Kidney (tissue), 14 donors: ENCODE measurements around the gene SMIM35. TPM values are rescaled to one million over a fixed set of nuclear protein-coding genes. Genes with fewer than 3 reads are reported as not detected.

Experiments used
- DNase-seq, 5 donors: peaks; one replicate each; pipeline ENCODE4 v3.0.0-alpha.2; 2013 to 2020
- FAIRE-seq: peaks from 2 replicates; lab custom pipeline; 2012; peaks lifted over from hg19 to GRCh38; lab: Jason Lieb, UNC
- H3K27ac ChIP-seq, 2 donors: one replicate each; pipeline ENCODE4 v1.7.0; 2013; ENCODE audit warnings: low read depth in 2 of 2, low read length in 2 of 2, inconsistent platforms in 1 of 2
- H3K27me3 ChIP-seq: one replicate; pipeline ENCODE4 v1.7.1; 2013; ENCODE audit warnings: low read length, inconsistent platforms; ENCODE audit not compliant: control insufficient read depth, insufficient read depth
- H3K36me3 ChIP-seq, 3 donors: one replicate each; pipeline versions ENCODE4 v1.7.0 to v1.7.1; 2013; ENCODE audit warnings: low read length in 3 of 3, control low read depth in 1 of 3, inconsistent platforms in 1 of 3; ENCODE audit not compliant: insufficient read depth in 3 of 3, control insufficient read depth in 2 of 3
- H3K4me1 ChIP-seq, 3 donors: one replicate each; pipeline versions ENCODE4 v1.7.0 to v1.7.1; 2013; ENCODE audit warnings: low read length in 3 of 3, inconsistent platforms in 1 of 3, low read depth in 1 of 3; ENCODE audit not compliant: control insufficient read depth in 2 of 3, insufficient read depth in 2 of 3
- H3K4me3 ChIP-seq, 3 donors: one replicate each; pipeline versions ENCODE4 v1.7.0 to v1.8.1; 2013; ENCODE audit warnings: low read length in 3 of 3, control low read depth in 1 of 3, inconsistent platforms in 1 of 3
- H3K9ac ChIP-seq, 3 donors: one replicate each; pipeline versions ENCODE4 v1.7.0 to v1.7.1; 2013; ENCODE audit warnings: low read length in 3 of 3, control low read depth in 1 of 3, inconsistent platforms in 1 of 3
- H3K9me3 ChIP-seq, 3 donors: one replicate each; pipeline versions ENCODE4 v1.7.0 to v1.7.1; 2013; ENCODE audit warnings: low read length in 3 of 3, control low read depth in 1 of 3, inconsistent platforms in 1 of 3; ENCODE audit not compliant: control insufficient read depth in 2 of 3, insufficient read depth in 1 of 3
- intact Hi-C: fragments of 100-400 bp; cut with DNase I; formaldehyde crosslinking; loops from one replicate; pipeline ENCODE4 v1.11.1; 2022
- polyA plus RNA-seq: library from polyadenylated mRNA; stranded (reverse); fragments of 350-450 nt; fragmentation: Illumina TruSeq; extraction: RNeasy Lipid Tissue Mini Kit (QIAGEN cat#74804); gene quantifications from one replicate; pipeline ENCODE4 v1.2.3, GENCODE V29; 2014; ENCODE audit warnings: low read depth, low replicate concordance; ENCODE audit not compliant: insufficient read depth
- total RNA-seq: library from RNA; stranded (reverse); fragmentation: NEBNext Ultra II Directional; extraction: Animal tissue kit (Norgen Biotek cat#: 25700); gene quantifications from one replicate; pipeline ENCODE4 v1.2.1, GENCODE V29; 2021
- TF ChIP-seq, protein P1 (sequence below): IDR thresholded peaks from 3 replicates; pipeline ENCODE4 v1.5.1; 2012; ENCODE audit warnings: mild to moderate bottlenecking, moderate library complexity, borderline replicate concordance; ENCODE audit not compliant: insufficient read depth; ENCODE audit errors: extremely low read depth
- donor health status: control.
- donor health status: control.
- donor health status: control.
- donor health status: control.
- donor health status: control.
- donor health status: DM: yes; HTN: yes; CAD: no.
- donor health status: Normal renal cell carcinoma (clear cell type).

Gene SMIM35
- total and polyA plus RNA-seq, 2 donors from 2014 or later: 0.80 TPM; not detected in 1

DNA sequence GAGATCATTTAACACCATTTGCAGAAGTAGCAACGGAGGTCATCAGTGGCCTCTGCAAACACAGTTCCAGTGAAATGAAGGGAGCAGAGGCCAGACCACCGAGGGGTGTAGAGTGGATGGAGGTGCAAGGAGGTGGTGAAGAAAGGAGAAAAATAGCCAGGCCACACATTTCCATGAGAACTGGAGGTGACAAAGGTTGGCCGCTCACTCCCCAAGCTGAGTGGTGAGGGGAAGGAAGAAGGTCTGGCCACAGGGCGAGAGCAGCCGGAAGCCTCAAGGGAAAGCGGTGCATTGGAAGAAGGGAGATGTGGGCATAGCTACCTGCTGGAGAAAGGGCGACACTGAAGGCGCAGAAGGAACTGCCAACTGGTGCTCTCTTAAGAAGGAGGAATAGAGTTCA lies 30.0 kb downstream of the SMIM35 start:
- intact Hi-C loops: loop anchor here (10.0 kb wide), 1 partner anchor 212 kb away; no protein-coding TSS in a partner anchor
- no peak overlapping the region for H3K27ac ChIP-seq
- FAIRE-seq: no peak

DNA sequence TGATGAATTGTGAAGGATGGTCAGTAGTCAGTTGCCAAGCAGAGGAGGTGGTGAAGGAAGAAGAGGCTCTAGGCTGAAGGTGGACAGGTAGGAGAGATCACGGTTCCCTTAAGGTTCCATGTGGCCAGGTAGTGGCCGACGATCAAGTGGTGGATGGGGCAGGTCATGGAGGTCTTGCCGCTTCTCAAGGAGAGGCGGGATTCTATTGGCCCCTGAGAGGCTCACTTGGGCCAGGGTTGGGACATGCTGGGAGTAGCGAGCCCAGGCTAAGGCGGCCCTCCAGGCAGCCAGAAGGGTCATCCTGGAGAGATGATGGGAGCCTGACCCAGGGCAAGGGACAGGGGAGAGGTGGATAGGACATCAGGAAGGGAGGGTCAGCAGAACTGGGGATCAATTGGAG lies 30.8 kb downstream of the SMIM35 start:
- Histone ChIP-seq H3K4me1 (peaks cover 0 to 2% (median 0%) of the 10 kb centered on the region in 3 donors), H3K9ac (no peak overlapping the region), H3K27me3 (no peaks in the 10 kb centered on the region), H3K4me3 (no peak overlapping the region), H3K36me3 (no peaks in the 10 kb centered on the region), H3K9me3 (no peaks in the 10 kb centered on the region), H3K27ac (no peak overlapping the region)
- DNase-seq: no peak
- TF ChIP-seq, protein P1, sequence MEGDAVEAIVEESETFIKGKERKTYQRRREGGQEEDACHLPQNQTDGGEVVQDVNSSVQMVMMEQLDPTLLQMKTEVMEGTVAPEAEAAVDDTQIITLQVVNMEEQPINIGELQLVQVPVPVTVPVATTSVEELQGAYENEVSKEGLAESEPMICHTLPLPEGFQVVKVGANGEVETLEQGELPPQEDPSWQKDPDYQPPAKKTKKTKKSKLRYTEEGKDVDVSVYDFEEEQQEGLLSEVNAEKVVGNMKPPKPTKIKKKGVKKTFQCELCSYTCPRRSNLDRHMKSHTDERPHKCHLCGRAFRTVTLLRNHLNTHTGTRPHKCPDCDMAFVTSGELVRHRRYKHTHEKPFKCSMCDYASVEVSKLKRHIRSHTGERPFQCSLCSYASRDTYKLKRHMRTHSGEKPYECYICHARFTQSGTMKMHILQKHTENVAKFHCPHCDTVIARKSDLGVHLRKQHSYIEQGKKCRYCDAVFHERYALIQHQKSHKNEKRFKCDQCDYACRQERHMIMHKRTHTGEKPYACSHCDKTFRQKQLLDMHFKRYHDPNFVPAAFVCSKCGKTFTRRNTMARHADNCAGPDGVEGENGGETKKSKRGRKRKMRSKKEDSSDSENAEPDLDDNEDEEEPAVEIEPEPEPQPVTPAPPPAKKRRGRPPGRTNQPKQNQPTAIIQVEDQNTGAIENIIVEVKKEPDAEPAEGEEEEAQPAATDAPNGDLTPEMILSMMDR: no peak
- no peak for FAIRE-seq
- intact Hi-C loops: loop anchor here (10.0 kb wide), 1 partner anchor 211 kb away; no protein-coding TSS in a partner anchor

More for the DNA sequence above, 30.0 kb downstream of the SMIM35 start:
- peaks cover 0 to 5% (median 2%) of the 10 kb centered on the region in 3 donors for H3K4me1 ChIP-seq
- H3K9ac ChIP-seq: no peak overlapping the region
- TF ChIP-seq, protein P1: no peak
- H3K27me3 ChIP-seq: no peaks in the 10 kb centered on the region
- H3K36me3 ChIP-seq: no peaks in the 10 kb centered on the region
- no peaks in the 10 kb centered on the region for H3K9me3 ChIP-seq
- H3K4me3 ChIP-seq: no peak overlapping the region
- no peak for DNase-seq

DNA sequence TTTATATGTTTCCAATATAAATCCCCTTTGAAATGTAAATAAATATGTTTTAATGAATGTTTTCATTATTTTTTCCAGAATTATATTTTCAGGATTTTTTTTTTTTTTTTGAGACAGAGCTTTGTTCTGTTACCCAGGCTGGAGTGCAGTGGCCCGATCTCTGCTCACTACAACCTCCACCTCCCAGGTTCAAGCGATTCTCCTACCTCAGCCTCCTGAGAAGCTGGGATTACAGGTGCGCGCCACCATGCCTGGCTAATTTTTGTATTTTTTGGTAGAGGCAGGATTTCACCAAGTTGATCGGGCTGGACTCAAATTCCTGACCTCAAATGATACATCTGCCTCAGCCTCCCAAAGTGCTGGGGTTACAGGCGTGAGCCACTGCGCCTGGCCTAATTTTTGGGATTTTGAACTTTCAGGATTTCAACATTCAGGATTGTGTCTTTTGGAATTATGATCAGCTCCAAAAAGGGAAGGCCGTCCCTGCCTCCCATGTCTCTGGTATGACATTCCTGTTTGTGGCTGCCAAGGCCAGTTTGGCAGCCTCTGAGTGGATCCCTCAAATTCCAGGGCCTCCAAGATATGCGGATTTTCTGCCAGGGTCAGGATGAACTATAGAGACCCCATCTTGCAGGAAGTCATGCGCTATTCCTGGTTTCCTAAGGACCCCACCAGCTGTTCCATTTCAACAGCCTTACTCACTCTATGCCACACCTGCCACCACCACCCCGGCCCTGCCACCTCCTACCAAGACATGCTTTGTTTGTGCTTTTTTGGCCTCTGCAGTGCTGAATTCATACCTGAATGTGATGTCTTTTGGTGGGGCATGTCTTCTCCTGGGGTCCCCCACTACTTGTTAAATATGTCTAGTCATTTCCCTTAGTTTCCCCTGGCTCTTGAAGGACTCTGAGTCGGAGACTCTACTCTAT lies 31.8 kb downstream of the SMIM35 start:
- TF ChIP-seq, protein P1: no peak
- peaks cover 0 to 2% (median 0%) of the 10 kb centered on the region in 3 donors for H3K4me1 ChIP-seq
- DNase-seq: no peak
- no peak for FAIRE-seq
- intact Hi-C loops: loop anchor here (10.0 kb wide), 1 partner anchor 210 kb away; no protein-coding TSS in a partner anchor
- no peak overlapping the region for H3K27ac ChIP-seq
- no peaks in the 10 kb centered on the region for H3K36me3 ChIP-seq
- no peak overlapping the region for H3K9ac ChIP-seq
- H3K27me3 ChIP-seq: no peaks in the 10 kb centered on the region
- no peak overlapping the region for H3K4me3 ChIP-seq
- no peaks in the 10 kb centered on the region for H3K9me3 ChIP-seq
